Renal cortex interstitium (tissue), 11 donors: ENCODE measurements around the gene KCNIP4. TPM values are rescaled to one million over a fixed set of nuclear protein-coding genes. Genes with fewer than 3 reads are reported as not detected.

Experiments
- DNase-seq, 11 donors: peaks; one replicate each; pipeline ENCODE4 v3.0.0-alpha.2; 2013; ENCODE audit warnings: low read depth in 9 of 11, low spot score in 4 of 11; ENCODE audit errors: extremely low read depth in 1 of 11
- polyA plus RNA-seq, 3 donors: library from polyadenylated mRNA; unstranded; fragments of 120-200 nt; gene quantifications; one replicate each; pipeline ENCODE4 v1.2.1, GENCODE V29; 2013; ENCODE audit not compliant: insufficient read length in 3 of 3

Gene KCNIP4
- polyA plus RNA-seq, 3 donors = 11.0 to 13.8 (median 12.3) TPM

DNA sequence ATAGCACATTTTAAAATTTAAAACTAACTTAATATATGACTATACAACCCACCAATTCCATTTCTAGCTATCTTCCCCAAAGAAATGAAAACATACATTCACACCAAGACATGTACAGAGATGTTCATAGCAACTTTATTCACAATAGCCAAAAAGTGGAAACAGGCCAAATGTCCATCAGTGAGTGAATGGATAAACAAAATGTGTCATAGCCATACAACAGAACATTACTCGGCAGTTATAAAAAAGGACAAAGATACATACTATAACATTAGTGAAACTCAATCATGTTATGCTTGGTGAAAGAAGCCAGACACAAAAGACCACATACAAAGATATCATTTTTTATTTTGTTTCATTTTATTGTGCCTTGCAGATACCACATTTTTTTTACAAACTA is 851.5 kb downstream of the KCNIP4 start:
- no peak for DNase-seq

DNA sequence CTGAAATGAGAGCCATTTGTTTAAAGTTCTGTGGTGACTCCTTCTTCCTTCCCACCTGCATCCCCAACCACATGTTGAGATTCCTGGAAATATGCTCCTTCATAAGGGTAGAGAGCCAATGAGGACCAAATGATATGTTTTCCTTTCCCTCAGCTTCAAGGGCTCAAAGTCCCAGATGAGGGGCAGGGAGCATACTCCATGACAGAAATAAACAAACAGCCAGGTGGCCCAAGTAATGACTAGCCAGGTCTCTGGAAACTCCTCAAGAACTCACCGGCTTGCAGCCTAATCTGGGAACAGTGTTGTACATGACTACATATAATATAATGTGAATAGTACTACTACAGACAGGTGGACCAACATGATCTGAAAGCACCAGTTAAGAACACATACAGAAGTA is 856.0 kb downstream of the KCNIP4 start:
- no peak for DNase-seq

DNA sequence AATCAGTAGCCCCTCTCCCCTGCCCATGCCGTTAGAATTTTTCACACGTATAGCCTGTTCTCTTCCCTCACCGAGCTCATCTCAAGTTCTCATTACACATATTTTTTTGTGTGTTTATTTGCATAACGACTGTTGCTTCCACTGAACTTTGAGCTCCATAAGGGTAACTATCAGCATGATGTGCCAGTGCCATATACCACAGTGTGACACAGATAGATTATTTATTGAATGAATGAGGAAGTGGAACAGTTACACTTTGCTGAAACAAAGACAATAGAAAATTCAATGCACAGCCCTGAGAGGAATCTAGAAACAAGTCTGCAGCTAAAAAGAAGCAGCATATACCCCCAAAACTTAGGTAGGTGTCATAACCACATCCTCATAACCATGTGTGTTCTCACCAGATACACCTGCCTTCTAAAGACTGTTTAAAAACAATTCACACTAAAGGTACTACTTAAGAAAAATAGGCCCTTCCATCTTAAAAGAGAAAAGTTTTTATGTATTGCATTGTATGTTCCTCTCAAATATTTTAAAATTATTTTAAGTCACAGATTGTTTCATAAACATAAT is 858.4 kb downstream of the KCNIP4 start:
- no peak for DNase-seq

GRCh38 chr4:21083413-21083812 is 865.2 kb downstream of the KCNIP4 start:
- no peak for DNase-seq

DNA sequence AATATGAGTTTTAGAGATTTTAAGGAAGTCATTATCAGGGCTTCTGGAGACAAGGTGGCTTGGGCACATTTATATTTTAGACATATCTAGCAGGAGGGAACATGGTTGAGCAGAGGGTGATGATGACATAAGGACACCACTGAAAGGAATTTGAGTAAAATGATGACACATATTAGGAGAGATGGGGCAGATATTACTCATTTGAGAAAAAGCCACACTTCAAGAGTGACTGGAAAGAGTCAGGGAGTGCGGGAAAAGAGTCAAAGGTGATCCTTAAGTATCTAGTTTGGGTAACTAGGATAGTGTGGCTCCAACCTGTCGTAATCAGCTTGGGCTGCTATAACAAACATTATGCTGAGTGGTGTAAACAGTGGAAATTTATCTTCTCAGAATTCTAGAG is 870.6 kb downstream of the KCNIP4 start:
- no peak for DNase-seq

DNA sequence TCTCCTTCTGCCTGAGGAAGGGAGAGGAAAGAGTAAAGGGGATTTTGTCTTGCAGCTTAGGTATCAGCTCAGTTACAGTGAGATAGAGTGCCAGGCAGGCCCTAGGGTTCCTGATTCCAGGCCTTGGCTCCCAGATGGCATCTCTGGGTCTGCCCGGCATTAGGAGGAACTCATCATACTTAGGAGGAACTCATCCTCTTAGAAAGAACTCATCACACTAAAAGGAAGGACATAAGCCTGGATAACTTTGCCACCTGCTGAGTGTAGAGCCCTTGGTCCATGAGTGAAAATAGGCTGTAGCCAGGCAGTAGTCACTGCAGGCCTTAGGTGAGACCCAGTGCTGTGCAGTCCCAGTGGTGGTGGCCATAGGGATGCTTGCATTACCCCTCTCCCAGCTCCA is 881.2 kb downstream of the KCNIP4 start:
- no peak for DNase-seq

GRCh38 chr4:21061902-21062301 is 886.7 kb downstream of the KCNIP4 start:
- no peak for DNase-seq

DNA sequence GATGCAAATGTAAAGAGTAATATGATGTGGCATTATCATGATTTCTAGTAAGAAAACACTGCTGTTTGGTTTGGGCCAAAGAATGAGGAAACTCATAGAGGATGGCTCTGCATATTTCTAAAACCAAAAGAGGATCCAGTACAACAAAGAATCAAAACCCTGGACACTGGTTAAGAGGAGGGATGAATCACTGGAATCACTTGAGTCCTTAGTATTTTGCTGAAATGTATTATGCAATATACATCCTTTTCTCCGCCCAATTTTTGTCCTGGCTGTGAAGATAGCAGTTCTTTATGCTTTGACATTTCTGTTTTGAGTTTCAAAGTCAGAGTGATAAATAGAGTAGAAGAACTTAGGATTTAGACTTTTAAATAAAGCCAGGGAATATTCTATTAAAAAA is 902.4 kb downstream of the KCNIP4 start:
- DNase-seq = no peak

- DNase-seq = no peak
These were observed 903.5 kb downstream of the KCNIP4 start for GRCh38 chr4:21045119-21045518.

DNA sequence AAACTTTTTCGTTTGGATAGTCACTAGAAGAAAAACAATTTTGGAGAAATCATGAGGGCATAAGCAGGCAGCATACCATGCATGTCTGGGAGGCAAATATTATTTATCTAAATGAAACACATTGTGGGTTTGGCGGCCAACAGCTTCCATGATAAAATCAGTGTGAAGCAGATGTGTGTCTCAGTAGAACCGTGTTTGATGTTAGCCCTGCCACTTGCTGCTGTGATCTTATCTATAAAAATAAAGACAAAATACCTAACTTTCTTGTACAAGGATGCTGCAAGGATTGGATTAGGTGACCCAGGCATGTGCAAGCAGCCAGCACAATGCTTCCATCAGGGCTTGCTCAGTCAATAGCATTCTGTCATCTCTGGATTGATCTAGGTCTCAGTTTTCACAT is 906.9 kb downstream of the KCNIP4 start:
- no peak for DNase-seq

GRCh38 chr4:21034728-21035127 is 913.8 kb downstream of the KCNIP4 start:
- DNase-seq = no peak

DNA sequence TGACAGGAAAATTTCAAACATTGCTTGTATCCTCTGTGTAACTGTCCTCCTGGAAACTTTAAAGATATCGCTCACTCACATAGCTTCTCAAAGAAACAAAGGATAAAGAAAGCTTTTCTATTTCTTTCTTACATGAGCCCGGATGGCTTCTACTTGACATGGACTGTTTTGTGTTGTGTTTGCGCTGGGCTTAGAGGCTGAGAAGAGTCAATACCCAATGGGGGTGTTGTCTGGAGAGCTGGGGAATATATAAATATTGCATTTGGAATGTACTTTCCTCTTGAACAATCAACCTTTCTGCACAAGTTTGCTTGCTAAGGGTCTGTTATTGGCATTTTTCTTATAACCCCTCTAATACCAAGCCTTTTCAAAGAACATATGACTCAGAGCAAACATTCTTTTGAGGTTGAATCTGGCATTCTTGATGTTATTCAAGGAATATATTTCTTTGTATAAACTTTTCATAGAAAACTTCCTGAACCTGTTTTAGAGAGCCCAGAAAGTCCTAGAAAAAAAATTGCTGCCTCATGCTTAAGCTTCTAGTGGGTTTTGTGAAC is 916.4 kb downstream of the KCNIP4 start:
- DNase-seq = no peak

GRCh38 chr4:21018817-21019216 is 929.8 kb downstream of the KCNIP4 start:
- DNase-seq = no peak

- DNase-seq = no peak
These were observed 935.1 kb downstream of the KCNIP4 start for GRCh38 chr4:21013501-21013900.

DNA sequence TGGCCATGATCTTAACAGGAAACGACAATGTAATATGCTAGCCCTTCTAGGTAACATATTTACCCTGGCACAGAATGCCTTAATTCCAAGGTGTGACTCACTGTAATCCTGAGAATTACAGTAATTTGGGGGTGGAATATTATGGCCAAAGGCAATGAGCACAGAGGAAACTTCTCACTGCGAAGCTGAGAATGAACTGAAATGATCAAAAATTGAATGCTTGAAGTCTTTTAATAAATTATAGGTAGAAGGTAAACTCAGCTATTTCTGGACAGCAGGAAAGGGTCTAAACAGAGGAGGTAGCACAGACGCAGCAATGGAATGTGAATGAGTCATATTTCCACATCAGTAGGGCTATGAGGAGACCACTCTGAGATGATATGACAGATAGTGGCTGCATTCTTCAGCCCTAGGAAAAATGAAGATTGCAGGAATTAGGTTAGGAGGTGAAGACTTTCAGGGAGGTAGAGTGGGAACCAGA is 935.7 kb downstream of the KCNIP4 start:
- no peak for DNase-seq

- no peak for DNase-seq
These were observed 937.5 kb downstream of the KCNIP4 start for GRCh38 chr4:21011106-21011505.

GRCh38 chr4:21009956-21010355 is 938.6 kb downstream of the KCNIP4 start:
- DNase-seq = no peak

DNA sequence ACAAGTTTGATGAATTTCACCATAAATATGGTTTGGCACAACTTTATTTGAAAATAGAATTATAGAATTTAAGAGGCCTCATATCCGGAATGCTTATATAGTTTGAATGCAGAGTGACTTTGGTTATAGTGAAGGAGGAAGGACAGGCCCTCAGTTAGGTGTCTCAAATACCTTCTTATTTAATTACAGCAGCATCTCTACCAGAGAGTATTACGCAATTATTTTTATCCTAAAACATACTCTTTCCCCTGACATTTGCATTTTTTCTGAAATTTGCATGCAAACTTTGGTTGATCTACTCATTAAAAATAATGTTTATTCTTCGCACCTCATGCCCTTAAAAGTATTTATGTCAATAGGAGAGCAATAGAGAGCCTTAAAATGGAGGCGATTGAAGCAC is 942.9 kb downstream of the KCNIP4 start:
- DNase-seq = no peak

DNA sequence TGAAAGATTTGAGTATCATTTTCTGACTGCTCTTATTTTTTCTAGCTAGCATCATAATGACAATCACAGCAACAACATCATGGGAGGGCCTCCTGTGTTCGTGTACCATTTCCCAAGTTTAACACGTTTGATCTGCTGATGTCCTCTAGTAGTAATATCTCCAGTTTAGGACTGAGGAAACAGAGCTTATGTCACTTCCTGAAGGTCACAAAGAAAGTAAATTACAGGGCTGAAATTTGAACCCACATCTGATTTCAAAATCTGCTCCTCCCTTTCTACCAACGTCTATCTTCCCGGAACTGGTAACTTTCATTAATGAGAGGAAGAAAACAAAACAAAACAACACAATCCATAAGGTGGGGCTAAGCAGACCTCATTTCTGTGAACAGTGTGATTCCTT is 945.6 kb downstream of the KCNIP4 start:
- DNase-seq = no peak

- no peak for DNase-seq
These were observed 946.3 kb downstream of the KCNIP4 start for GRCh38 chr4:21002286-21002685.

DNA sequence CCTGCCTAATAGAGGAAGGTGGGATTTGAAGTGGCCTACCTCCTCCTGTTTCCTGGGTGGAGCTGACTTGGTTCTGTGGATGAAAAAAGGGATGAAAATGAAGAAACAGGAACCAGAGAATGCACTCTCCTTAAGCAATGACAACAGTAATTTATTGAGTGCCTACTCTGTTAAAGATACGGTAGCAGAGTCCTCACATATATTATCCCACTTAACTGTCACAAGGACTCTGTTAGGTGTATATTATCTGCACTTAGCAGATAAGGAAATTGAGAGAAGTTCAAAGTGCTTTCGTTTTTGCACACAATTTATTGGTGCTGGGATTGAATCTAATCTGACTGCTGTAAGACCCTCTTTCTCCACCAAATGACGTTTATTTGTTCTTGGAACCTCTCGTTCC is 947.1 kb downstream of the KCNIP4 start:
- no peak for DNase-seq
